ENCODE measurements around the gene RASGRP1.

GRCh38 chr15:38486936-38487335 lies 77.7 kb downstream of the RASGRP1 start:
- no peak for TF ChIP-seq GATA3 (IDR thresholded peaks at IDR 0.05; ENCODE audit: low read depth, low read length)
- TF ChIP-seq GATA2 (IDR thresholded peaks at IDR 0.05; ENCODE audit: low read depth, low read length), result no peak
